GM19372 (cell line): Measurements from ENCODE around the gene UFD1.

Experiments
- ATAC-seq: cut with Tn5 transposase; IDR thresholded peaks from one replicate; pipeline ENCODE4 v1.9.1; 2021; ENCODE audit warnings: mild to moderate bottlenecking, low read depth, moderate library complexity; ENCODE audit not compliant: unreplicated experiment

The UFD1 gene

DNA sequence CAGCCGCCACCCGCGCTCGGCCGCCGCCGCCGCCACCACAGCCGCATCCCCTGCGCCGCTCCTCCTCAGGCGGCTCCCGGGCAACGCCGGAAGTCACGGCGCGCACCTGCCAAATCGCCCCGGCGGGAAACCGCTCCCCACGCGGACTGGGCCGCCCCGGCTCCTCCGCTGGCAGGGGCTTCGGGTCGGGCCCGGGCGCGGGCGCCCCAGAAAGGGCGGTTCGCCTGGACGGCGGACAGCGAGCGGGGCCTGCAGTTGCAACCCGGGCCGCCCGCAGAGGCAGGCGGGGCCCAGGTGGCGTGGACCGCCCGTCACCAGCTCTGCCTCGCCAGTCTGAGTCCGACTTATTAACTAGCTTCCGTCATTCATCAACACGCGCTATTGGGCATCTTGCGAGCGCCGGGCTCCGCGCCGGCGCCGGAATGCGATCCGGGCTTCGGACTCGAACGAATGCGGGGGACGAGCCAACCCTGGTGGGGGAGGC lies 47.3 kb downstream of the UFD1 start, which contains the start of gene HIRA:
Gene HIRA, minus strand, starts transcription at position 85 of the 484 bp plus-strand sequence. CDS start 257 bp downstream, outside the sequence.
- ATAC-seq = peak; percentile 50

DNA sequence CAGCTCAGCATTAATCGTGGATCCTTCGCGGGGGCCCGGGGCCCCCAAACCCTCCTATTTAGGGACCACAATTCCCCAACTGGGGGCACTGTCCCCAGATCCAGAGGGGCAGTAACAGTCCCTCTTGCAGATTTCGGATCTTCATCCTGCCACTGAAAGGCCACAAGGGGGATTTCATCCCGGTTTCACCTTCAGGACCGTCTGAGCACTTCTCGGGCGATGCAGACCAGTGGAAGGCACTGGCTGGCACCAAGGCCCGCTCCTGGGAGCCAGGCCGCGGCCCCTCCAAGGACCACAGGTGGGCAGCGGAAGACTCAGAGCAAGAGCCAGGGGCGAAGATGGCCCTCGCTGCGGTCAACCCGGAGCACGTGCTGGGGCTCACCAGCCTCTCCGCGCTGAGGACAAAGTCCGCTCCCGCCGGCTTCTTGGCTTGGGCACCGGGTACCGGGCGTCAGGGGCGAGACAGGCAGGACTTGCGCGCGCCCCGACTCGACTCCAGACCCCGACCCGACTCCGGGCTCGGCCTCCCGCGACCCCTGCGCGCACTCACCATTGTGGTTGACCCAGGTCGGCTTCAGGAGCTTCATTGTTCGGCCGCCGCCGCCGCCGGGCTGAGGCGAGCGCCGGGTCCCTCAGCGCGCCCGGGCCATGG lies 48.0 kb downstream of the UFD1 start:
- ATAC-seq = no peak

DNA sequence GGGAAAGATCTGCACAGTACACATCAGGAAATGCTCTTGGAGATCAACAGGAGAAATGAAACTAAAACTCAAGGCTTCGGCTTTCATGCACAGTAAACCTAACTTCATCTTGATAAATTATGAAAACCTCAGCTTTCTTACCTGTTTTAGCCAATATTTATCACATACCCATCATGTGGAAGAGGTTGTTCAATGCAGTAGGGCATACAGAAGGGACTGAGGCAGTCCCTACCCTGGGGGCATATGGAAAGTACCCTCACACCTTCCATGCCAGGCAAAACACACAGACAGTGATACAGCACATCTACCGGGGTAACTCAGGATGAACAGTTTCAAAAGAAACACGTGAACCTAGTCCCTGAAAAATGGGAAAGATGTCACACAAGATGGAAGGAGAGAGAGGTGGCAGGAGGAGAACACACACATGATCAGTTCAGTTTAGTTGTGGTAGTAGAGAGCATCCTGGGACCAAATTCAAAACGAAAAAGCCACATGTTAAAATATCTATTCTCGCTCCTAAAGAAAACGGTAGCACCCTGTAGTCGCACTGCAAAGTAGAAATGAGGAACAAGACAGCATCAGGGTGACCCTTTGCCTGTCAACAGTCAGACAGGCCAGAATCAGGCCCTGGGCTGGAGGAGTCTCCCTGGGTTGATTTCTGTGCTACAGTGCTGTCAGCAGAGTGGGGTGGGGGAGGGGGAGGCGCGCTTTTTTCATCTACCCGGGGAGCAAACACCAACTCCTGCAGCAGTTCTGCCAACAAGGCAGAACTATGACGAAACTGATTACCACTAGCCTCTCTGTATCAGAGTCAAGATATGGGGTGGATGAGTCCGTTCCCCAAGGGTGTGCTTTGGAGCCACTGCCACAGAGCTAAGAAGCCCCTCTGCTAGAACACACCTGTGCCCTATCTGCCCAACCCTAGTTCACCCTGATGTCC lies 48.8 kb downstream of the UFD1 start:
- ATAC-seq = no peak

DNA sequence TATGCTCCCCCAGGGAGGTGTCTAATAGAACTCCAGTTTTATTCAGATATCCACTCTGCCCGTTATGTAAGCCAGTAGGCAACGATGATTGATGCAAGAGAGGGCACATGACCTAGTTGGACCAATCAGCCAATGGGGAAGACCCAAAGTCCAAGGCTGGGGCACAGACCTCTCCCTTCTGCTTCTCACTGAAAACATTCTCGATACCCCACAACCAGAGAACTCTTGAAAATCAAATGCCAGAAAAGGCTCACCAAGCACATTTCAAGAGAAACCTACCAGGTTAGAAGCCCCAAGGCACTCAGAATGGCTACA lies 54.9 kb downstream of the UFD1 start:
- ATAC-seq = no peak

DNA sequence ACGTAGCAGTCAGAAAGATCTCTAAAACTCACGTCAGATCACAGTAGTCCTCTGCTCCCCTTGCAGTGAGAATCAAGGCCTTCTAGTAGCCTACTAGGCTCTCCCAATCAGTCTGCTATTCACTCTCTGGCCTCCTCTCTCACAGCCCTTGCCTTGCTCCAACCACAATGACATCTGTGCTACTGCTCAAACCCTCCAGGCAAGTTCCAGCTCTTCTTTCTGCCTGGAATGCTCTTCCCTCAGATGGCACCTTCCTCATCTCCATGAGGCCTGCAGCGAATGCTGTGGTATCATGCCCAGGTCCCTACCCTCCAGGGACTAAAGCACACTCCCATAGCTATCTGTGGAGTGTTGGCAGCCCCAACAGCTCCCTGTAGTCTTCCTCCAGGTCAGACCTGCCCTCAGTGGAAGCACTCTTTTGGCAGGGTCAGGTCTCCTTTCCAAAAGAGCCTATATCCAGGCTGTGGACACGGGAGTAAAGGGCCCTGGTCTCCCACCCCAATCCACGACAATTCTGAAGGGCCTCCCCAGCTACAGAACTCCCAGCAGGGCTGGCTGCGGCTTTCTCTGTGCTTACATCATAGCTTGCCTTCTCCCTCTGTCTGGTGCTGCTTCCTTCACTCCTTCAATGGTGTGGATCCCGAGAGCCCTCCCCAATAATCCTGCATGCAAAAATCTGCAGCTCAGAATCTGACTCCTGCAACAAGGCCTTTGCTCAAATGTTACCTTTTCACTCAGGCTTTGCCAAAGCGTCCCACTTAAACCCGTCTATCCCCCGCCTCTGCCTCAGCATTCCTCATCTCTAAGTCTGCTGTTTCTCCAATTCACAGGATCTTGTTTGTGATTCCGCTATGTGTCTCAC lies 56.3 kb downstream of the UFD1 start:
- no peak for ATAC-seq

DNA sequence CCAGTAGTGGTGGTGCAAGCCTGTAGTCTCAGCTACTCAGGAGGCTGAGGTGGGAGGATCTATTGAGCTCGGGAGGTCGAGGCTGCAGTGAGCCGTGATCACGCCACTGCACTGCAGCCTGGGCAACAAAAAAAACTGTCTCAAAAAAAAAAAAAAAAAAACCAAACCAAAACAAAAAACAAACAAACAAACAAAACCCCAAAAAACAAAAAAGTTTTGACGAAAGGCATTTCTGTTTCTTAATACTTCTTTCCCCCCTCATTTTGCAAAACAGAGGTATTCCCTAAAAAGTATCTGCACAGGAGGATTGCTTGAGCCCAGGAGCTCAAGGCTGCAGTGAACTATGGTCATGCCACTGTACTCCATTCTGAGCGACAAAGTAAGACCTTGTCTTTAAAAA lies 58.7 kb downstream of the UFD1 start:
- ATAC-seq = no peak

DNA sequence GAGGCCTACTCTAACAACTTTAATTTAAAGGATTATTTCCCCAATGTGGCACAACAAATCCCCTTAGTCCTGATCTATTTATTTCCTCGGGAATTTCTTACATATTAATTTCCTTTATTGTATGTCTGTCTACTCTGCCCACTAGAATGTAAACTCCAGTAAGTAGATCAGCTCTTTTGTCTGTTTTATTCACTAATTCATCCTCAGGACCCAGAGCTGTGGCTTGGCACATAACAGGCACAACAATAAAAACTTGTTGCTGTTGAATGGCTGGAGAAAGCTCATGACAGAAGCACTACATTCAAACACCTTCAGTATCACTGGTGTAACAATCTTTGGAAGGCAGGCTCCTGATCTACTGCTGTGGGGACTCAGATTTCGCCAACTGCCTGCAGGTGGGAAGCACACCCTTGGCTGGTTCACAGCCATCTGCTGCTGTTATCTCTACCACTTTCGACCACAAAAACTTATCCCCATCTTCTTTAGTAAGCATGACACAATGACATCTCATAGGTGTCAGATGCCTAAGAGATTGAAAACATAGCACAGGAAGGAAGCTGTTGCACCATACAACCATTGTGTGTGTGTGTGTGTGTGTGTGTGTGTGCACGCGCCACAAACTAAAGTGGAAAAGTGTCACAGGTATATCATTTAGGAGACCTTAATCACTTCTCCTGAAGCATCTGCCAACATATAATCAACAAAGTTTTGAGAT lies 59.4 kb downstream of the UFD1 start:
- ATAC-seq = no peak

DNA sequence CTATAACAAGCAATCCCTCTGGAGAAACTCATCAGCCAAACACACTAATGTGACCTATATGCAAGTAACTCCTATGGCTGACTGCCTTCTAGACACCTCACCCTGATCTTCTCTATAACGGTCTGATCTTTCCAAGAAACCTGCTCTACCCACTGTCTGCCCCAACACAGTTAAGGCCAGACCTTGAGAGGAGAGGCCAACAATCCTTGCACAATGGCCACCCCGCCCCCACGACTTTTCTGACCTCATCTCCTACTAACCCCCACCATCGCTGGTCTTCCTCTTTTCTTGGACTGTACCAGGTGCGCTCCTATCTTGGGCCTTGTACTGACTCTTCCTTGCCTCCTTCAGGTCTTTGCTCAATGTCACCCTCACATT lies 59.9 kb downstream of the UFD1 start:
- ATAC-seq = no peak

DNA sequence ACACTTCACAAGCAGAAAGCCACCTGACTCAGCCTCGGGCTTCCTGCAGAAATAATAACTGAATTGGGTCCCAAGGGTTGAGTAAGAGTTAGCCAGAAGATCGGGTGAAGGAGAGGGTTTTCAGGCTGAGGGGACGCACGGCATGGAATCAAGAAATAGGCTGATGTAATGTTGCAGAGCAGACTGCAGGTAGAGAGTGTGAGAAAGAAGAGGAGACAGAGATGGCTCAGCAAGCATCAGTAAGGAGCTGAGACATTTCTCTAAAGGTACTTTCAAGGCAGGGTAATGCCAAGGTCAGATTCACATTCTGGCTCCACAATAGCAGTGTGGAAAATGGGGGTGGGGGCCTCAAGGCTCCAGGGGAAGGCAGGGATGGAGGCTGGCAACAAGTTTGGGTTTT lies 66.1 kb downstream of the UFD1 start:
- no peak for ATAC-seq

DNA sequence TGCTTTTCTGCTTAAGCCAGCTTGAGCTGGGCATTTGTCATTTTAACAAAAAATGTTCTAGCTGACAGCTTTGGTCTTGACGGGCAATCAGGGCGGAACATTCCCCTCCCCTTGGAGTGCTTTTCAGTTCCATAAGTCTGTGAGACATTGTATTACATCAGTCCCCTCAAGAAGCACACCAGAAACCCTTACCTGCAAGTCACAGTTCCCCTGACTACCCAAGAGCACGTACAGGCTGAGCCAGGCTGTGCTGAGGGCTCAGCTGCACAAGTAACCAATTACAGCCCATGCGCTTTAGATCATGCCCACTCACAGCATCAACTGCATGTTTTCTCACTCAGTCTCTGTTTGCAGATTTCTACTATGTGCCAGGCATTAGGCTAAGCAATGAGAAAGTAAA lies 66.5 kb downstream of the UFD1 start:
- ATAC-seq = no peak

DNA sequence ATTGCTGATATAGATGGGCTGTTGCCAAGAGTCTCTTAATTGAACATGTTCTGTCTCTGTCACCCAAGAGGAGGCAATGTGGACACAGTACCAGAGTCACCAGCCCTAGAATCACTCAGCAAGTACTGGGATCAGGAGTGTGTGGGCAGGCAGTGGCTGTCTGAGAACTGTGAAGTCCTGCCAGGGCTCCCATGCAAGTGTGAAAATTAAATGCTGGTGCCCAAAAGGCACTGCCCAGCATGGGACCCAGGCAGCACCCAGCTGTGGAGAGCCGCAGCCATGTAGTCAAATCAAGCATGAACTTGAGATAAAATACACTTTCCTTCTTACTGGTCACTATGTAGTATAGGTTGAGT lies 67.3 kb downstream of the UFD1 start:
- no peak for ATAC-seq

DNA sequence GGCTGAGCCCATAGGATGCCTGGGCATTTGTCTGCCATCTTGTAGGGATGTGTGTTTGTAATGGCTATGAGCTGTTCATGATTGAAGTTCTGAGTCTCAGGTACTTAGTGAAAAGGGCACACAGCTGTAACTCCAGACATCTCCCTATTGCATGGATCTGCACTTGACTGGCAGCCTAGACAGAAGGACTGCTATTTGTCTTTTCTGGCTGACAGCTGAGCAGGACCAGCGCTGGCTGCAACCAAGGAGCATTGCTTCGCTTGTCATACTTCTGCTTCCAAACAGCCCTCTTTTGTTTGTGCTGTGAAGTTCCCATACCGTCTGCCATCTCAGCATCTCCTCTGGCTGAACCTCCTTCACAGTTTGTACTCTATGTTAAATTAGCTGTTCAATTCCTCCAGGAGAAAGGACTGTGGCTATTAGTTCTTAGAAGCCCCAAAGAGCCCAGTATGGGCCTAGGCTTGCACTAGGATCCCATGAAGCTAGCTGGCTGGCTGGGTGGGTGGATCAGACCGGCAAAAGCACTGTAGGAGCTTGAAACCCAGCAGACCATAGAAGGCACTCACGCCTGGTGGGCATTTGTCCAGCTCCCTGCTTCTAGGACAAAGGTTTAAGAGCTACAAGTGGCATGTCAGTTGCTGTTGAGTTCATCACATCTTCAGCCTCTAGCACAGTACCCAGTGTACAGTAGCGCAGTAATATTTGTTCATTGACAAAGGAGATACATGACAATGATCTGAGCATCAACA lies 67.9 kb downstream of the UFD1 start:
- no peak for ATAC-seq

DNA sequence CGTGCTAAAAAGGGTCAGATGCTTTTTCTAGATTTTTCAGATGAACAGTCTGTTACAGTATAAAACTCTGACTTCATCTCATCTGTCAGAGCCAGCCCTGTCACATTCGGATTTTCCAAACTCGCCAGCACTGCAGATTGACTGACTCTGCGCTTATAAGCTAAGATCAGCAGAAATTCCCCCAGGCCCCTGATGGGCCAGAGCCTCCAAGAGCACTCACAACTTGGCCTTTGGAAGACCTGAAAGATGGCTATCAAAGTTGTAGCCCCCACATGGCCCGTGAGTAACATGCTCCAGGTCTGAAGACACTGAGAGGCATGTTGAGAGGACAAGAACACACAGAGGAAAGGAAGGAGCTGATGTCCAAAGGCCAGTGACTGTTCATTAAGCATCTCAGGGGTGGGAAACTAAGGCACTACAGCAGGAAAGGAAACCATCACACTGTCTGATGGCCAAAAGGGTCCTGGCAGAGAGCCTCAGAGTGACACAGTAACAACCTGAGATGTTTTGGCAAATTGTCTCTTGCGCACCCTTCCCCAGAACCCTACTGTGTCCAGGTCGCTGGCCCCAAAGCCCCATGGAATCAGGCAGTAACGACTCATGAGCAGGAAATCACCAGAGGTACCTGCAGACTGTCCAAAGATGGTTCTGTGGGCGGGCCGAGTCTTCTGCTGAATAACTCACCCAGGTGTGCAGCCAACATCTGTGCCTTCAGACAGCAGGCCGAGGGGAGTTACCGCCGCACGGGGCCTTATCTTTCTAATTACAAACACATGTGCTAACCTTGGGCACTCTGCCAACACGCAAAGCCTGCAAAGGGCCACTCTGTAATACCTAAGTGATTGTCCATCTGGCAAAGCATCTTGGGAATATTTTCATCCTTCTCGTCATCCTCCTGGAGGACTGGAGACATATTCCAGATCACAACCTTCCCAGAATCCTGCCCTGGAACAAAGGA lies 71.1 kb downstream of the UFD1 start:
- ATAC-seq = no peak

DNA sequence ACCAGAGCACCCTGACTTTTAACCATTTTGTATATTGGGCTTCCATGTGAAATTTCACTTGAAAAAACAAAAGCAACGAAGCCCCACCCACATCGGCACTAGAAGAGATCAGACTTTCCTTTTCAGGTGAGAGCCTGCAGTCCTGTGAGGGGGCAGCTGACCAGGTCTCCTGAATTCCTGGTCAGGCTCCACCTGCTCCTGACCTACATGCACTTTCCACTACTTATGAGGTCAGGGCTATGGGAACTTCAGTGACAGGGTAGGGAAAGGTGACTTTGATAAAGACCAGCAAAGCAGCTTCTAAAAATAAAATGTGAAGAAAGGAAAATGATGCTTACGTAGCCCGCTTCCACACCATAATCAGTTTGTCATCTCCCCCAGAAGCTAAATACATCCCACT lies 72.1 kb downstream of the UFD1 start:
- no peak for ATAC-seq

DNA sequence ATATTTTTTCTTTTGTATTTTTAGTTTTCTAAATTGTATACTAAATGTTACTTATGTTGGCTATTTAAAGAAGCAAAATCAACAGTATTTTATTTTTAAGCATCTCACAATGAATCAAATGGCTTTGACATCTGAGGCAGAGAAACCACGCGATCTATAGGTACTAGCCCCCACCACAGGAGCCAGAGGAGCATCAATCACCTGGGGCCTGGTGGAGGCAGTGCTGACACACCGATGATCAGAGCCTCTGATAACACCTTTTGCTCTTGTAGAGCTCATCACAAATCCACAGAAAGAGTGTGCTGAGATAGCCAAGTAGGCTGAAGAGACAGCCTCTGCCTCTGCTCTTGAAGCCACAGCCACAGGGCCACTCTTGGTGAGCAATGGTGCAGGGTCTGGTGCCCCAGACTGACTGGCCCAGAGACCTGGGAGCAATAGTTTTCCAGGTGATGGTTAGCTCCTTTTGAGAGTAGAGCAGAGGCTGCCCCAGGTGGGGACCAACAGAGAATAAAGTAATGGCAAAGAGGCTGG lies 72.6 kb downstream of the UFD1 start:
- no peak for ATAC-seq

DNA sequence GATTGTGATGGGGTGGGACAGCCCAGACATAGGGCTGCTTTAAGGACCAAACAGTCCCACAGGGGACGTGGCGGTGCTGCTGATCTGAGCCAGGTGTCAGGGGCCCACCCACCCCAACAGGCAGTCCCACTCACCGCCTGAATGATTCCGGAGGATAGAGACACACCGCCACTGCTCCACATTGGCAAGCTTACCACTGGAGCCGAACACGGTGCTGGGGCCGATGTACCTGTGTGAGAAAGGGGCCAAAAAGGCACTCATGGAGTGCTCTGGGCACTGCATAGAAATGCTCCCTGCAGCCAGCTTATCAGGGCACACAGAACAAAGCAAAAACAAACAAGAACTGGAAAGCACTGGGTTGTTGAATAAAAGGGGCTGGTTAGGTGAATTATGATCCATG lies 73.3 kb downstream of the UFD1 start:
- ATAC-seq = no peak

DNA sequence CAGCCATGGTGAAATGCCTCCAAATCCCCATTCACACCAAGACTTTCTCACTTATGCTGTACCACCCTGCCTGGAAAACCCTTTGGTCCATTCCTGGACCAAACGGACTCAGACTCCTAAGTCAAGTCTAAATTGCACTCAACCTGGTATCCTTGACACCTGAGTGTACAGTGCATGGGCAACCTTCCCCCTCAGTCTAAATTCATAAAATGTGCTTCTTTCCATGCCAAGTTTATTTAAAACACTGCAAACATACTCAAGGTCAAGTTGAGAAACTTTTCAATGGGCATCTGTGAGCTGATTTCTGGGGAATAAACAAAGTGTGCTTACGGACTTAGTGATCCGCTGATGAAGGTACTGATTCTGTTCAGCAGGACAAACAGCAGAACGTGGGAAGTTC lies 73.9 kb downstream of the UFD1 start:
- ATAC-seq = no peak

DNA sequence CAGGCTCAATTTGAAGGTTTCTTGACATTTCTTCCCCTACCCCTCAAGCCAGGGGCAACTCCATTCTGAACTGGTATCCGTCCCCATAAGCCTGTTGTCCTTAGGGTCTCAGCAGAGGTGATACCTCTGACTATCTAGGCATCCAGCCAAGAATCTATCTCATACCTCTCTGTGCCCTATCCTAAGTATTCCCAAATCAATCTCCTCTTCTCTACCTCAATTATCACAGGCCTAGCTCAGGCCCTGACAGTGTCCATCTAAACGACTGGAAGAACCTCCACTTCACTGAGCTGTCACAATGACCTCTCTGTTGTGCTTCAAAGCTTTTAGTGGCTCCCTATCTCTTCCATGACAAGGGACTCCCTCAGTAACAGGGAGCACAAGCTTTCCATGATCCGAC lies 74.3 kb downstream of the UFD1 start:
- ATAC-seq = no peak
